HEK293 (cell line): ENCODE results near the gene MZT2B.
"Not testable (repeated sequence)": the region's sequence is repeated elsewhere in the genome, so short reads cannot be mapped to it uniquely, and the experiment has no call there.

ENCODE experiments used
- CTCF ChIP-seq: fragments of 450-650 bp; formaldehyde crosslinking; IDR thresholded peaks from 2 replicates; pipeline ENCODE4 v1.5.1; 2016; ENCODE audit warnings: missing biosample characterization, missing genetic modification characterization
- PRDM10 ChIP-seq: fragments of 450-650 bp; formaldehyde crosslinking; IDR thresholded peaks from 2 replicates; pipeline ENCODE4 v1.5.1; 2016; ENCODE audit warnings: missing biosample characterization, missing genetic modification characterization
- SALL2 ChIP-seq: fragments of 450-650 bp; formaldehyde crosslinking; IDR thresholded peaks from 2 replicates; pipeline ENCODE4 v1.5.0; 2017; ENCODE audit warnings: missing biosample characterization, mild to moderate bottlenecking, missing genetic modification characterization, borderline replicate concordance
- WT1 ChIP-seq: fragments of 450-650 bp; formaldehyde crosslinking; IDR thresholded peaks from 2 replicates; pipeline ENCODE4 v1.5.1; 2016; ENCODE audit warnings: missing biosample characterization, missing genetic modification characterization
- YY1 ChIP-seq: fragments of 450-650 bp; formaldehyde crosslinking; IDR thresholded peaks from 2 replicates; pipeline ENCODE4 v1.5.1; 2018; ENCODE audit warnings: missing biosample characterization, missing genetic modification characterization
- ZNF114 ChIP-seq: fragments of 450-650 bp; formaldehyde crosslinking; IDR thresholded peaks from 2 replicates; pipeline ENCODE4 v1.5.0; 2017; ENCODE audit warnings: missing biosample characterization, missing genetic modification characterization
- ZNF174 ChIP-seq: fragments of 450-650 bp; formaldehyde crosslinking; IDR thresholded peaks from 2 replicates; pipeline ENCODE4 v1.5.0; 2017; ENCODE audit warnings: missing biosample characterization, mild to moderate bottlenecking, missing genetic modification characterization
- ZNF248 ChIP-seq: fragments of 450-650 bp; formaldehyde crosslinking; IDR thresholded peaks from 2 replicates; pipeline ENCODE4 v1.5.1; 2017; ENCODE audit warnings: missing biosample characterization, missing genetic modification characterization
- ZNF274 ChIP-seq, 2 experiments: fragments of 200-500 bp in 1 of 2; fragments of 450-650 bp in 1 of 2; sonication (Bioruptor generic) in 1 of 2; formaldehyde crosslinking in 1 of 2; IDR thresholded peaks; 2 replicates each; pipeline versions ENCODE4 v1.5.1 to v1.6.1; 2014 to 2016; ENCODE audit warnings: borderline replicate concordance in 1 of 2, inconsistent platforms in 1 of 2, low read length in 1 of 2, missing biosample characterization in 1 of 2, missing genetic modification characterization in 1 of 2
- ZNF324 ChIP-seq: fragments of 450-650 bp; formaldehyde crosslinking; IDR thresholded peaks from 2 replicates; pipeline ENCODE4 v1.5.1; 2016; ENCODE audit warnings: missing biosample characterization, missing genetic modification characterization
- ZNF398 ChIP-seq: fragments of 450-650 bp; formaldehyde crosslinking; IDR thresholded peaks from 2 replicates; pipeline ENCODE4 v1.5.1; 2017; ENCODE audit warnings: missing biosample characterization, missing genetic modification characterization
- TF ChIP-seq, protein P1 (sequence below): fragments of 450-650 bp; formaldehyde crosslinking; IDR thresholded peaks from 2 replicates; pipeline ENCODE4 v1.5.1; 2016; ENCODE audit warnings: missing biosample characterization, missing genetic modification characterization
- TF ChIP-seq, protein P2 (sequence below): fragments of 450-650 bp; formaldehyde crosslinking; IDR thresholded peaks from 2 replicates; pipeline ENCODE4 v1.5.1; 2016; ENCODE audit warnings: missing biosample characterization, missing genetic modification characterization, low read depth

DNA sequence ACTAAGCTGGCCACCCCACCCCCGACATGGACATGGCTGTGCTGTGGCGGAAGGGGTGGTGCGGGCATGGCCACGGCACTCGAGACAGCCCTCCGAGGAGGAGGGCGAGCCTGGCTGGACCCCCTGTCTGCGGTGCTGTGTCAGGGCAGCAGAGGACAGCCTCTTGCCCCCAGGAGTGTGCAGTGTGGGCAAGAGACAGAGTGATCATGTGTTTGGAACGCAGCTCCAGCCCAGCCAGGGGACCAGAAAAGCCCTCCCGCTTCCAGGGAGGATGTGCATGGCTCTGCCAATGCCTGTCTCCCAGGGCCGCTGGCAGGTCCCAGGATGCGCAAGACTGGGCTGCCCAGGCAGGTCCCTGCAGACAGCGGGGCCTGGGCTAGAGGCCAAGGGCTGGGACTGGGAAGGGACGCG lies 43.2 kb upstream of the MZT2B start:
- TF ChIP-seq YY1 (tag by site-specific recombination); ZNF274 (IDR thresholded peaks at IDR 0.05; ENCODE audit: low read length); ZNF274 (tag by site-specific recombination; IDR thresholded peaks at IDR 0.05; ENCODE audit: borderline replicate concordance); CTCF (tag by site-specific recombination); WT1 (tag by site-specific recombination); SALL2 (tag by site-specific recombination); ZNF324 (tag by site-specific recombination); ZNF114 (tag by site-specific recombination); ZNF174 (tag by site-specific recombination); PRDM10 (tag by site-specific recombination); ZNF398 (tag by site-specific recombination); ZNF248 (tag by site-specific recombination): not testable (repeated sequence)
- TF ChIP-seq, protein P1, sequence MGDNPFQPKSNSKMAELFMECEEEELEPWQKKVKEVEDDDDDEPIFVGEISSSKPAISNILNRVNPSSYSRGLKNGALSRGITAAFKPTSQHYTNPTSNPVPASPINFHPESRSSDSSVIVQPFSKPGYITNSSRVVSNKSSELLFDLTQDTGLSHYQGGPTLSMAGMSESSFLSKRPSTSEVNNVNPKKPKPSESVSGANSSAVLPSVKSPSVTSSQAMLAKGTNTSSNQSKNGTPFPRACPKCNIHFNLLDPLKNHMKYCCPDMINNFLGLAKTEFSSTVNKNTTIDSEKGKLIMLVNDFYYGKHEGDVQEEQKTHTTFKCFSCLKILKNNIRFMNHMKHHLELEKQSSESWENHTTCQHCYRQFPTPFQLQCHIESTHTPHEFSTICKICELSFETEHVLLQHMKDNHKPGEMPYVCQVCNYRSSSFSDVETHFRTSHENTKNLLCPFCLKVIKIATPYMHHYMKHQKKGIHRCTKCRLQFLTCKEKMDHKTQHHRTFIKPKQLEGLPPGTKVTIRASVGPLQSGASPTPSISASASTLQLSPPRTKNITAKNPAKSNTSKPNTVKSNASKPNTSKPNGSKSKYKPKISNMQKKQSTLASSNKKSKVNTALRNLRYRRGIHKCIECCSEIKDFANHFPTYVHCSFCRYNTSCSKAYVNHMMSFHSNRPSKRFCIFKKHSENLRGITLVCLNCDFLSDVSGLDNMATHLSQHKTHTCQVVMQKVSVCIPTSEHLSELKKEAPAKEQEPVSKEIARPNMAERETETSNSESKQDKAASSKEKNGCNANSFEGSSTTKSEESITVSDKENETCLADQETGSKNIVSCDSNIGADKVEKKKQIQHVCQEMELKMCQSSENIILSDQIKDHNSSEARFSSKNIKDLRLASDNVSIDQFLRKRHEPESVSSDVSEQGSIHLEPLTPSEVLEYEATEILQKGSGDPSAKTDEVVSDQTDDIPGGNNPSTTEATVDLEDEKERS (tag by site-specific recombination): not testable (repeated sequence)
- TF ChIP-seq, protein P2, sequence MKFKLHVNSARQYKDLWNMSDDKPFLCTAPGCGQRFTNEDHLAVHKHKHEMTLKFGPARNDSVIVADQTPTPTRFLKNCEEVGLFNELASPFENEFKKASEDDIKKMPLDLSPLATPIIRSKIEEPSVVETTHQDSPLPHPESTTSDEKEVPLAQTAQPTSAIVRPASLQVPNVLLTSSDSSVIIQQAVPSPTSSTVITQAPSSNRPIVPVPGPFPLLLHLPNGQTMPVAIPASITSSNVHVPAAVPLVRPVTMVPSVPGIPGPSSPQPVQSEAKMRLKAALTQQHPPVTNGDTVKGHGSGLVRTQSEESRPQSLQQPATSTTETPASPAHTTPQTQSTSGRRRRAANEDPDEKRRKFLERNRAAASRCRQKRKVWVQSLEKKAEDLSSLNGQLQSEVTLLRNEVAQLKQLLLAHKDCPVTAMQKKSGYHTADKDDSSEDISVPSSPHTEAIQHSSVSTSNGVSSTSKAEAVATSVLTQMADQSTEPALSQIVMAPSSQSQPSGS: not testable (repeated sequence)
